Fibroblast of skin of left quadriceps (primary cell): ENCODE results near the gene HTT.
"Not testable (repeated sequence)": the region's sequence is repeated elsewhere in the genome, so short reads cannot be mapped to it uniquely, and the experiment has no call there.

Experiments
- DNase-seq, 2 experiments: peaks; one replicate each; pipeline ENCODE4 v3.0.0-alpha.2; 2013; ENCODE audit warnings: low read depth in 2 of 2

Gene HTT

GRCh38 chr4:3121596-3121995 lies 47.1 kb downstream of the HTT start:
- DNase-seq: no peak

GRCh38 chr4:3122081-3122563 lies 47.6 kb downstream of the HTT start:
- no peak for DNase-seq

- DNase-seq: no peak
These were observed 48.7 kb downstream of the HTT start for GRCh38 chr4:3123181-3123671.

- DNase-seq: no peak
These were observed 49.7 kb downstream of the HTT start for GRCh38 chr4:3124070-3124767.

- no peak for DNase-seq
These were observed 52.6 kb downstream of the HTT start for GRCh38 chr4:3127112-3127511.

GRCh38 chr4:3128058-3128457 lies 53.6 kb downstream of the HTT start:
- no peak for DNase-seq

GRCh38 chr4:3128976-3129375 lies 54.5 kb downstream of the HTT start:
- DNase-seq: no peak

GRCh38 chr4:3130201-3130600 lies 55.7 kb downstream of the HTT start:
- DNase-seq: no peak

GRCh38 chr4:3130826-3131225 lies 56.3 kb downstream of the HTT start:
- no peak for DNase-seq

- no peak for DNase-seq
These were observed 59.7 kb downstream of the HTT start for GRCh38 chr4:3134201-3134600.

- DNase-seq: no peak
These were observed 60.9 kb downstream of the HTT start for GRCh38 chr4:3135155-3136011.

- DNase-seq: no peak
These were observed 62.0 kb downstream of the HTT start for GRCh38 chr4:3136454-3136853.

- DNase-seq: no peak
These were observed 63.4 kb downstream of the HTT start for GRCh38 chr4:3137908-3138307.

GRCh38 chr4:3145234-3145924 lies 70.9 kb downstream of the HTT start:
- no peak for DNase-seq

GRCh38 chr4:3148926-3149325 lies 74.4 kb downstream of the HTT start:
- DNase-seq: no peak

- not testable (repeated sequence) for DNase-seq
These were observed 76.8 kb downstream of the HTT start for GRCh38 chr4:3151238-3151637.

- DNase-seq: no peak
These were observed 82.9 kb downstream of the HTT start for GRCh38 chr4:3157366-3157765.

GRCh38 chr4:3158841-3159240 lies 84.4 kb downstream of the HTT start:
- DNase-seq: no peak

- no peak for DNase-seq
These were observed 86.0 kb downstream of the HTT start for GRCh38 chr4:3160438-3160837.

- DNase-seq: not testable (repeated sequence)
These were observed 86.6 kb downstream of the HTT start for GRCh38 chr4:3161044-3161443.

- not testable (repeated sequence) for DNase-seq
These were observed 92.0 kb downstream of the HTT start for GRCh38 chr4:3166434-3166833.

GRCh38 chr4:3168029-3168428 lies 93.5 kb downstream of the HTT start:
- no peak for DNase-seq
